Pancreas (tissue), 10 donors: ENCODE results near the gene CFAP77. TPM values are rescaled to one million over a fixed set of nuclear protein-coding genes. Genes with fewer than 3 reads are reported as not detected.

Experiments
- ATAC-seq, 4 donors: fragments of 200-7000 bp; cut with Tn5 transposase; one replicate each; pipeline versions ENCODE4 v1.8.0 to v1.9.1; 2020; ENCODE audit warnings: mild to moderate bottlenecking in 4 of 4, moderate library complexity in 4 of 4
- DNase-seq, 6 donors: peaks; one replicate each; pipeline ENCODE4 v3.0.0-alpha.2; 2020
- FAIRE-seq: peaks from 2 replicates; lab custom pipeline; 2012; peaks lifted over from hg19 to GRCh38; lab: Jason Lieb, UNC
- H3K27ac ChIP-seq, 4 donors: fragments of 200-600 bp; sonication (generic); 1 replicate in 3 of 4; 2 replicates in 1 of 4; pipeline versions ENCODE4 v1.5.0 to v1.8.0; 2020
- H3K27me3 ChIP-seq, 4 donors: fragments of 200-600 bp; one replicate each; pipeline ENCODE4 v1.8.0; 2021
- H3K36me3 ChIP-seq, 3 donors: fragments of 200-600 bp; sonication (generic) in 1 of 3; one replicate each; pipeline versions ENCODE4 v1.5.0 to v1.8.0; 2020 to 2021
- H3K4me1 ChIP-seq, 3 donors: fragments of 200-600 bp; one replicate each; pipeline ENCODE4 v1.8.0; 2021
- H3K4me3 ChIP-seq, 4 donors: fragments of 200-600 bp; sonication (generic) in 2 of 4; one replicate each; pipeline versions ENCODE4 v1.5.0 to v1.8.0; 2020 to 2021
- H3K9me3 ChIP-seq, 4 donors: fragments of 200-600 bp; one replicate each; pipeline ENCODE4 v1.8.0; 2021
- WGBS, 2 donors: extraction: QIAGEN DNeasy Blood & Tissue Kit; methylation state at CpG; one replicate each; pipeline ENCODE4 v1.1.7; 2013; 5-methylcytosine and 5-hydroxymethylcytosine counted together
- intact Hi-C, 3 donors: fragments of 100-400 bp; cut with DNase I; formaldehyde crosslinking; loops; one replicate each; pipeline versions ENCODE4 v1.11.1 to v1.14.2; 2022
- polyA plus RNA-seq, 2 donors: library from polyadenylated mRNA; stranded (reverse); fragments of 200-250 nt; gene quantifications; one replicate each; pipeline ENCODE4 v1.2.3, GENCODE V29; 2013
- total RNA-seq, 6 donors: library from RNA; stranded (reverse); fragmentation: NEBNext Ultra II Directional in 4 of 6; extraction: Animal tissue kit (Norgen Biotek cat#: 25700) in 4 of 6; gene quantifications; one replicate each; pipeline versions ENCODE4 v1.2.1 to v1.2.4, GENCODE V29; 2021 to 2023
- TF ChIP-seq, protein P1 (sequence below), 4 donors: fragments of 200-600 bp; sonication (generic) in 3 of 4; IDR thresholded peaks; one replicate each; pipeline versions ENCODE4 v1.5.0 to v1.8.0; 2021; ENCODE audit warnings: antibody characterized with exemption in 4 of 4
- donor health status: healthy with polysubstance abuse.
- donor health status: DM: no; HTN: no; CAD: no; lungs with moderate emphysema.
- donor health status: DM: no; HTN: no; CAD: no.
- donor health status: control.
- donor health status: control.
- donor health status: Bipolar disorder and iron deficiency.
- donor health status: DM: yes; HTN: yes; CAD: no.
- donor health status: DM: no; HTN: no; CAD: no.
- donor health status: DM: no; HTN: no; CAD: no.
- donor health status: DM: yes; HTN: yes; CAD: no.

The CFAP77 gene
- total and polyA plus RNA-seq, 8 donors: not detected

DNA sequence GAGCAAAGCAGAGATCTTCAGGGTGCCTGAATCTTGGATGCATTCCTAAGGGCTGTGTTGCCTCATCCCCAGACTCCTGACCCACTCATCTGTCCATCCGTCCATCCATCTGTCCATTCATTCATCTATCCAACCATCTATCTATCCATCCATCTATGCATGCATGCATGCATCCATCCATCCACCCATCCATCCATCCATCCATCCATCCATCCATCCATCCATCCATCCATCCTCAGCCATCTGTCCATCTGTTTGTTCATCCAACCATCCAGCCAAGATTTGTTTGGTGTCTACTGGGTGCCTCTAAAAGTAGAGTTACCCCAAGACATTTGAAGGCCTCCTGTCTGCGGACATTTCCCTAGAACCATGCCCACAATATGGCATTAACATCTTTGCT is 144.7 kb downstream of the CFAP77 start:
- no peak overlapping the region for H3K4me3 ChIP-seq
- no peak for DNase-seq
- H3K27me3 ChIP-seq: no peaks in the 10 kb centered on the region
- no peak overlapping the region for H3K27ac ChIP-seq
- intact Hi-C loops: no loop called here
- no peaks in the 10 kb centered on the region for H3K36me3 ChIP-seq
- no peaks in the 10 kb centered on the region for H3K4me1 ChIP-seq
- no peak for FAIRE-seq
- TF ChIP-seq, protein P1, sequence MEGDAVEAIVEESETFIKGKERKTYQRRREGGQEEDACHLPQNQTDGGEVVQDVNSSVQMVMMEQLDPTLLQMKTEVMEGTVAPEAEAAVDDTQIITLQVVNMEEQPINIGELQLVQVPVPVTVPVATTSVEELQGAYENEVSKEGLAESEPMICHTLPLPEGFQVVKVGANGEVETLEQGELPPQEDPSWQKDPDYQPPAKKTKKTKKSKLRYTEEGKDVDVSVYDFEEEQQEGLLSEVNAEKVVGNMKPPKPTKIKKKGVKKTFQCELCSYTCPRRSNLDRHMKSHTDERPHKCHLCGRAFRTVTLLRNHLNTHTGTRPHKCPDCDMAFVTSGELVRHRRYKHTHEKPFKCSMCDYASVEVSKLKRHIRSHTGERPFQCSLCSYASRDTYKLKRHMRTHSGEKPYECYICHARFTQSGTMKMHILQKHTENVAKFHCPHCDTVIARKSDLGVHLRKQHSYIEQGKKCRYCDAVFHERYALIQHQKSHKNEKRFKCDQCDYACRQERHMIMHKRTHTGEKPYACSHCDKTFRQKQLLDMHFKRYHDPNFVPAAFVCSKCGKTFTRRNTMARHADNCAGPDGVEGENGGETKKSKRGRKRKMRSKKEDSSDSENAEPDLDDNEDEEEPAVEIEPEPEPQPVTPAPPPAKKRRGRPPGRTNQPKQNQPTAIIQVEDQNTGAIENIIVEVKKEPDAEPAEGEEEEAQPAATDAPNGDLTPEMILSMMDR (IDR thresholded peaks at IDR 0.05): no peak
- H3K9me3 ChIP-seq: no peaks in the 10 kb centered on the region
- 78 to 81% methylated on average over 2 of the region's 2 CpGs for WGBS, 2 donors
- no peak for ATAC-seq

DNA sequence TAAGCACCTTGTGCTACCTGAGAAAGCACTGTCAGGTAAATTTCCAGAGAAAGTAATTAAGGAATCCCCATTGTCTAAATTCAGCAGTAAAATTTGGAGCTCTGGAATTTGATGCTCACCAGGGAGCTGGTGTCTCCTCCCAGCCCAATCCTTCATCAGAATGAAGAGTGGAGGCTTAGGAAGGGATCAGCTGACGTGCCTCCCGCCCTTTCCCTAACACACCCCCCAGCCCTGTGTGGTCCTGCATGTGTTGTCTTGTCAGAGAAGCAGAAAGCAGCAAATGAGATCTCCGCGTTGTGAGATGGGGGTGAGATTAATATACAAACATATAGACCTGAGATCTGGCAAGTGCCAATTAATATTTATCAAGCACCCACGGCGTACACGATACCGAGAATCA is 145.5 kb downstream of the CFAP77 start:
- FAIRE-seq: no peak
- TF ChIP-seq, protein P1 (IDR thresholded peaks at IDR 0.05): no peak
- intact Hi-C loops: no loop called here
- no peaks in the 10 kb centered on the region for H3K4me1 ChIP-seq
- no peaks in the 10 kb centered on the region for H3K9me3 ChIP-seq
- H3K36me3 ChIP-seq: no peaks in the 10 kb centered on the region
- H3K4me3 ChIP-seq: no peak overlapping the region
- DNase-seq: peak in 1 of 6 donors; percentile 1
- WGBS, 2 donors: 55 to 58% methylated on average over 8 of the region's 8 CpGs
- no peaks in the 10 kb centered on the region for H3K27me3 ChIP-seq
- ATAC-seq: no peak
- H3K27ac ChIP-seq: no peak overlapping the region

DNA sequence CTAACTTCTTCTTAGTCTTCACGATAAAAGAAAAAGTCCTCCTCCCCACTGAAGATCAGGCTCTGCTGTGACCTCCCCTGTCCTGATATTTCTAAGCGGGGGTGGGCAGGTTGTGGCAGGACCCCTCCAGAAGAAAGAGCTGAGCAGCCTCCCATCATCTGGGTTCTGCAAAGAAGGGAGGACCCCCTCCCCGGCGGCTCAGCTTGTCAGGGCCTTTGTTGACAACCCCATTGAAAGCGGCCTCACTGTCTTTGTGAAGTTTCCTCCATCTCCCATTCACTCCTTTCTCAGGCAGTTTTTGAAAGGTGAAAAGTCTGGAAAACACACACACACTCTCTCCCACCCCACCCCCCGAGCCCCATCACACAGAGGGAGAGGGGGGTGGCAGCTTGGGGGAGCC is 146.2 kb downstream of the CFAP77 start:
- TF ChIP-seq, protein P1 (IDR thresholded peaks at IDR 0.05): no peak
- Histone ChIP-seq H3K4me1 (no peaks in the 10 kb centered on the region), H3K27me3 (no peaks in the 10 kb centered on the region), H3K4me3 (no peak overlapping the region), H3K27ac (no peak overlapping the region), H3K36me3 (no peaks in the 10 kb centered on the region), H3K9me3 (no peaks in the 10 kb centered on the region)
- DNase-seq (peak in 1 of 6 donors; percentile 7), ATAC-seq (no peak), FAIRE-seq (no peak)
- 52 to 53% methylated on average over 6 of the region's 6 CpGs for WGBS, 2 donors
- intact Hi-C loops: no loop called here

DNA sequence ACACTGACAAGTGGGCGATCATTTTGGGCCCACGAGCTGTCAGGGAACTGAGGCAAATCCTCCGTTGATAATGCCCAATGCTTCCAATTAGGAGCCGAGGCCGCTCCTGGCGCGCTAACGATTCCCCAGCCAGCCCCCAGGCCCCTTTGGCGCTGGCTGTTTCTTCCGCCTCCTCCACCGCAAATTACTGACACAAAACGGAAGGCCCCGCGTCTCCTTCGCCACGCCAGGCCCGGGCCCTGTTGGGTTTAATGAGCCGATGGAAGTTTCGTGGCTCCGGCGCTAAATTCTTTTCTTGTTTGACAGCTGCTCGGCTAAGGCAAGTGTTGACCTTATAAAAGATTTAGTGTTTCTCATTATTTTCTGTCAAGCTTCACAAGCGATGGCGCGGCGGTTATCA is 146.7 kb downstream of the CFAP77 start:
- no peak overlapping the region for H3K4me3 ChIP-seq
- no peaks in the 10 kb centered on the region for H3K27me3 ChIP-seq
- FAIRE-seq: no peak
- H3K27ac ChIP-seq: no peak overlapping the region
- 59 to 70% methylated on average over 26 of the region's 26 CpGs for WGBS, 2 donors
- no peaks in the 10 kb centered on the region for H3K9me3 ChIP-seq
- no peak for ATAC-seq
- peak in 1 of 6 donors; percentile 11 for DNase-seq
- intact Hi-C loops: no loop called here
- TF ChIP-seq, protein P1 (IDR thresholded peaks at IDR 0.05): no peak
- no peaks in the 10 kb centered on the region for H3K4me1 ChIP-seq
- no peaks in the 10 kb centered on the region for H3K36me3 ChIP-seq

DNA sequence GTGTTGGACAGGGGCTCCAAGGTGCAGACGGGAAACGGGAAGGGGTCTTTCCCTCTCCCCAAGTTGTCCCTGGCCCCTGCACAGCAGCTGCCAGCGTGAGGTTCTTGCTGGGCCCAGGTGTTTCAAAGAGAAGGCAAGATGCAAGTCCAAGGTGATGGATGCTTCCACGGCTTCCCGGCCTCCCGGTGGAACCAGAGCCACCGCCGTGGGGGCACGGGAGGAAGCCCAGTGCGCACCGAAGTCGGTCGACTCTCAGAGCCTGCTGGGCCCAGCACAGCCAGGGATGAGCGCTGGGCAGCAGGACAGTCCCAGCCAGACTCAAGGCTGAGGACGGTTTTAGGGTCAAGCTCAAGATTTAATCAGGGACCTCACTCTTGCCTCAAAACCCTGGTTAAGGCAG is 147.1 kb downstream of the CFAP77 start:
- Histone ChIP-seq H3K4me1 (no peaks in the 10 kb centered on the region), H3K4me3 (no peak overlapping the region), H3K27ac (no peak overlapping the region), H3K36me3 (no peaks in the 10 kb centered on the region), H3K27me3 (no peaks in the 10 kb centered on the region), H3K9me3 (no peaks in the 10 kb centered on the region)
- WGBS, 2 donors: 80 to 81% methylated on average over 15 of the region's 15 CpGs
- DNase-seq: peak in 1 of 6 donors; percentile 19
- ATAC-seq: no peak
- intact Hi-C loops: no loop called here
- no peak for FAIRE-seq
- TF ChIP-seq, protein P1 (IDR thresholded peaks at IDR 0.05): no peak
